Head of caudate nucleus (tissue), 42 donors: ENCODE data around the gene KIF12.
A peak's percentile ranks its signal among the peaks of the same experiment; 100 is the strongest.

Source experiments
- DNase-seq, 42 donors: peaks; one replicate each; pipeline versions ENCODE4 v3.0.0 to v3.0.0-alpha.2; 2020 to 2021; ENCODE audit warnings: mixed read lengths in 7 of 42
- intact Hi-C: fragments of 100-400 bp; cut with DNase I; formaldehyde crosslinking; loops from one replicate; pipeline ENCODE4 v1.15.0; 2022

The KIF12 gene

GRCh38 chr9:114110180-114110579 is 11.1 kb upstream of the KIF12 start:
- intact Hi-C loops: no loop called here
- no peak for DNase-seq

DNA sequence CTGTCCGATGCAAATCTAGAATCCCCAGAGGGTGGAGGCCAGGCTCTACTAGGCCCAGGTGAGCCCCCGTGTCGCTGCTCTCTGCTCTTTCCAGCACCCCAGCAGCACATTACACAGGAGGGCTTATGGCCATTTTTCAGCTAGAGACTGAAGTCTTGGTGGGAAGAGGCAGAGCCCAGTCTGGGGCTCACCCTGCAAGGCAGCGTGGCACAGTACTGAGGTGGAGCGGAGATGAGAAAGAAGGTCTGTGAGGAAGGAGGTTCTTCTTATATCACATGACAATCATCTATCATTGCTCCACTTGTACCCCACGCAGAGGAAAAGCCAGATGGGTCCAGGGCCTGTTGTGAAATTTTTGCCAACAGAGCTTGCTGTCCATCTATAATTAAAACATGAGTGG is 10.0 kb upstream of the KIF12 start:
- intact Hi-C loops: no loop called here
- DNase-seq: no peak

GRCh38 chr9:114108016-114108833 is 9.1 kb upstream of the KIF12 start:
- peak; percentile 63 to 92 (median 84) for DNase-seq
- intact Hi-C loops: no loop called here

GRCh38 chr9:114107286-114108001 is 8.4 kb upstream of the KIF12 start:
- intact Hi-C loops: no loop called here
- no peak for DNase-seq

DNA sequence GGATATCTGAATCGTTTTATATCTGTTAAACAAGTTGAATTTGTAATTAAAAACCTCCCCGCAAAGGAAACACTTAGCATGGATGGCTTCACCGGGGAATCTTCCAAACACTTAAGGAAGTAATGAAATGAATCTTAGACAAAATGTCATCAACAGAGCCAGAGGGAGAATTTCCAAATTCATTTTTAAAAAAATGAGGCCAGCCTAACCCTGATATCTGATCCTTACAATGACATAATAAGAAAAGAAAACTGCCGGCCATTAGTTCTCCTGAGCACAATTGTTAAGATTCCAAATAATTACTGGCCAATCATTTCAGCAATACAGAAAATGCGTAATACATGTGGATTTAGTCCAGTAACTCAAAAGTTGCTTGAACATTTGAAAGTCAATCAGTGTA is 6.1 kb upstream of the KIF12 start:
- intact Hi-C loops: no loop called here
- no peak for DNase-seq

- DNase-seq: no peak
- intact Hi-C loops: no loop called here
These were observed 3.4 kb upstream of the KIF12 start for GRCh38 chr9:114102484-114102883.

GRCh38 chr9:114100536-114100935 is 1.4 kb upstream of the KIF12 start:
- intact Hi-C loops: no loop called here
- peak in 1 of 42 donors; percentile 10 for DNase-seq

DNA sequence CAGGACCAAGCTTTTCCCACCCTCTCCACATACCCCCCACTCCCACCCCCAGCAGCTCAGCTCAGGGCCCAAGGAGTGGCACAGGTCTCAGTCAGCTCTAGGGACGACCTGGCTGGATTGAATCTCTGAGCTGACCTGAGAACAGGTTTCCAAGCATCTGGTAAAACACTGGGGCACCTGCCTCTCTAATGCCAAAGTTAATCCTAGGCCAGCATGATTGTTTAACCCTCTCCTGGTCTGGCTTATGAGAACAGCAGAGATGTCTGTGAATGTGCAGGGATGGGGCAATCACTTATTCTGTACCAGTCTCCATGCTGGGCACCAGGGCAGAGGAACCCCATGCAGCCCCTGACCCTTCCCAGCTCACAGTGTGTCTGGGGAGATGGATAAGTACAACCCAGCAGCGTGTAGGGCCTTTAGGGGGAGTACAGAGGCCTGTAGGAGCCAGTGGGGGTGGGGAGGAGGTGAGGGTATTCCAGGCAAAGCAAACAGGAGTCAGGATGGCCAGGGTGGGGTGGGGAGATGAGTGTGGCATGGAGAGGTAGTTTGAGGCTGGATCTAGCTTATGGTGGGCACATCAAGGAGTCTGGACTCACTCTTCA is 678 bp upstream of the KIF12 start:
- DNase-seq: peak in 1 of 42 donors; percentile 0
- intact Hi-C loops: loop anchor here (5.0 kb wide), 1 partner anchor 193 kb away; no protein-coding TSS in a partner anchor

GRCh38 chr9:114098021-114098935 is 814 bp downstream of the KIF12 start:
- intact Hi-C loops: loop anchor here (5.0 kb wide), 1 partner anchor 194 kb away; no protein-coding TSS in a partner anchor
- peak in 34 of 42 donors; percentile 25 to 80 (median 53) for DNase-seq

DNA sequence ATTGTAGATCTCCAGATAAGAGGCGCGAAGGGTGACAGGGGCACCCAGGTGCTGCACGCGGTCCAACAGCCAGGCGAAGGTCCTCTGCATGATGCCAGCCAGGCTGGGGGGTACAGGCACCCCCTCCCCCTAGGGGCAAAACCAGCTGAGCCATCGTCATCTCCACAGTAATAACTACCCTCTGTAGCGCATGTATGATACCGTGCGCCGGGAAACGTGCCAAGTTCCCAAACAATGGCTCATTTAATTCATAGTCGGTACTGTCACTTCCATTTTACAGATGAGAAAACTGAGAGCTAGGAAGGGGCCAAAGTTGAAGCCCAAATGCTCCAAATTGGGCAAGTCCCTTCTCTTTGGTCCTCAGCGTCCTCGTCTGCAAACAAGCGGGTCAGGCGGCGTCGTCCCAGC is 1.5 kb downstream of the KIF12 start:
- DNase-seq: peak in 5 of 42 donors; percentile 21 to 46 (median 29)
- intact Hi-C loops: loop anchor here (5.0 kb wide), 1 partner anchor 195 kb away; no protein-coding TSS in a partner anchor

DNA sequence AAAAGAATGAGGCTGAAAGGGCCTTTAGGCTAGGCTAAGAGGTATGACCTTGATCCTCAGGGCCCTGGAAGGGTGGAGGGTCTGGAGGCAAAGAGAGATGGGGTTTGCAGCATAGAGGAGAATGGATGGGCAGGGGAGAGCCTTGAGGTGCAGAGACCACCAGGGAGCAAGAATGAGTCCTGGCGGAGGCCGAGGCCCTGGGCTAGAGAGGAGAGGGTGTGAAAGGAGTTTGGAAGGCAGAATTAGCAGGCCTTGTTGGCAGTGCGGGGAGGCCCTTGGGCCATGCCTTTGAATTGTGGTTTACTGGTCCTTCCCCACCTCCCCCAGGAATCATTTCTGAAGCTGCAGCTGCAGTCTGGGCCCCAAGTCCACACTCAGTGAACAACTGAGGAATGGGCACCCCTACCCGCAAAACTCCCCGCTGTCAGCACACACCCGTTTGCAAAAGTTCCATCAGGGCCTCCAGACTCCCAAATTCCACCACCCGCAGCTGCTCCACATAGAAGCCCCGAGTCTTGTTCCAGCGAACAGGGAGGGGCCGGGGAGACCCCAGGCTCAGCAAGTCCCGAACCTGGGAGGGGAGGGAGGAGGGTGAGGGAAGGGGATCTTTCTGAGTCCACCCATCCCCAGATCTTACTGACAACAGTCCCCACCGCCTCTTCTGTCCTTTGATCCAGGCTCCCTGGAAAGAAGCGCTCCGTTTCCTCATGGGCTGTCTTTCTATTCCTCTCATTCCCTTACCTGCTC is 2.1 kb downstream of the KIF12 start:
- intact Hi-C loops: loop anchor here (5.0 kb wide), 1 partner anchor 195 kb away; no protein-coding TSS in a partner anchor
- no peak for DNase-seq

- intact Hi-C loops: loop anchor here (5.0 kb wide), 1 partner anchor 196 kb away; no protein-coding TSS in a partner anchor
- peak in 1 of 42 donors; percentile 3 for DNase-seq
These were observed 3.0 kb downstream of the KIF12 start for GRCh38 chr9:114096041-114096511.

DNA sequence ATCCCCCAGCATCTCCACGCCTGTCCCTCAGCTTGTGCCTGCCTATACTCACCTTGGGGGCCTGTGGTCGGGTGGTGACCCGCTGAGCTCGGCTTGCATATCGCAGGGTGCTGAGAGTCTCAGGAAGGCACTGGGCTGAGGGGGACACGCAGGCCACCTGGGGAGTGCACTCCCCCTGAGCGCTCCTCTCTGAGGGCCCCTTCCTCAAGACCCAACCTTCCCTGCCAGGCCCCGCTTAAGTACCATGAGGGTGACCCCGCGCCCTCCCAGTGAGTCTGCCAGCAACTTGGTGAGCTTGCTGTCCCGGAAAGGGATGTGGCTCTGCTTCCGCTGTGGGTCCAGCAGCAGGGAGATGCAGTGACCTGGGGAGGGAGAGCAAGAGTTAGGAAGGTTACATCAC is 4.1 kb downstream of the KIF12 start:
- DNase-seq: no peak
- intact Hi-C loops: loop anchor here (5.0 kb wide), 1 partner anchor 197 kb away; no protein-coding TSS in a partner anchor

GRCh38 chr9:114093761-114094505 is 5.2 kb downstream of the KIF12 start:
- peak in 1 of 42 donors; percentile 2 for DNase-seq
- intact Hi-C loops: no loop called here

DNA sequence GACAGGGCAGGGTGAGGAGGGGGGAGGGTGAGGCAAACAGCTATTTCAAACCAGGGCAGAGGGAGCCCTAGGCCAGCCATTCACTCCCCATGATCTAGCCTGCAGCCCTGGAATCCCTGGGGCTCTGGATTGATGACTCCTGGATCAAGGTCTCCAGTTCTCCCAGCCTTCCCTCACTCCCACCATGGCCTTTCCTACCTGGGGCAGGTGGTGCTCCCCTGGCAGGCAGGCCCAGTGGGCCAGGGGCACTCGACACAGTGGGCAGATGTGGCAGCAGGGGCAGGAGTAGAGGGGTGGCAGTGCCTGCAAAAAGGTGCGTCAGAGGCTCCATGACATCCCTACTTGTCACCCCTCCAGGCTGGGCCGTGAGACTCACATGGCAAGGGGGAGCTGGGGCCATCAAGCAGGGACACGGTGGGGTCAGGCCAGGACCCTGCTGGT is 6.0 kb downstream of the KIF12 start:
- peak in 1 of 42 donors; percentile 8 for DNase-seq
- intact Hi-C loops: no loop called here

- DNase-seq: peak in 1 of 42 donors; percentile 25
- intact Hi-C loops: no loop called here
These were observed 6.8 kb downstream of the KIF12 start for GRCh38 chr9:114092336-114092735.

DNA sequence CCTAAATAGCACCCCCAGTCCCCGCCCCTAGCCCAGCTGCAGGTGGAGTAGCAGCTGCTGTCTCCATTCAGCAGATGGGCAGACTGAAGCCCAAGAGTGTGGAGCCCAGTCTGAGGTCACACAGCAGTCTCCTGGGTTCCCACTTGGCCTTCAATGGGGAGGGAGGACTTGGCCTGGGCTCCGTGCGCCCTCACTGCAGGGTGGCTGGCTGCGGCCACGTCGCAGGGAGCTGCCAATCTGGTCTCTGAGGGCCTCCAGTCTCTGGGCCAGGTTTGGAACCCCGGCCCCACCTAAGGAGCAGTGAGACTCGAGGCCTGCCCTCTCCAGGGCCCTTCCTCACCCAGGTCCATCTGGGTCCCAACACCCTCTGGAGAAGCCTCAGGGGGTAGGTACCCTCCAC is 7.4 kb downstream of the KIF12 start:
- intact Hi-C loops: no loop called here
- DNase-seq: peak in 2 of 42 donors; percentile 2 to 15
